K562 (cell line): ENCODE results near the gene NAA15.

Source experiments
- CREM ChIP-seq: IDR thresholded peaks from 2 replicates; pipeline ENCODE4 v1.6.1; 2014; ENCODE audit warnings: antibody characterized with exemption, low read depth
- CTCF ChIP-seq, 3 experiments: IDR thresholded peaks in 2 of 3; conservative IDR thresholded peaks in 1 of 3; 2 replicates each; pipeline ENCODE4 v1.5.1; 2011 to 2012; ENCODE audit warnings: low read length in 3 of 3, mild to moderate bottlenecking in 3 of 3, control low read depth in 2 of 3, improper control_type of control experiment in 1 of 3, inconsistent platforms in 1 of 3, low read depth in 1 of 3, mixed read lengths in 1 of 3, moderate library complexity in 1 of 3; ENCODE audit not compliant: insufficient read depth in 2 of 3
- MAX ChIP-seq: sonication (generic); formaldehyde crosslinking; IDR thresholded peaks from 2 replicates; pipeline ENCODE4 v1.9.0; 2022; ENCODE audit warnings: mild to moderate bottlenecking, missing genetic modification reagents
- PATZ1 ChIP-seq: fragments of 250-450 bp; sonication (Bioruptor Pico); IDR thresholded peaks from 2 replicates; pipeline ENCODE4 v1.5.0; 2020; ENCODE audit warnings: mild to moderate bottlenecking, borderline replicate concordance

- no peak for TF ChIP-seq PATZ1 (CRISPR knock-in tag)
- no peak for TF ChIP-seq MAX (CRISPR knock-in tag)
- TF ChIP-seq CTCF (IDR thresholded peaks at IDR 0.05 in 2 of 3, conservative IDR thresholded peaks at IDR 0.05 in 1 of 3; ENCODE audit: insufficient read depth in 2 of 3, low read depth in 1 of 3, low read length in 3 of 3) = no peak
- no peak for TF ChIP-seq CREM
Measured at GRCh38 chr4:139337612-139338011, 36.3 kb downstream of the NAA15 start.
